HuH-7.5 (cell line): Measurements from ENCODE around the gene ZNF185.

Source experiments
- DNase-seq: peaks from one replicate; pipeline ENCODE4 v3.0.0; 2011; ENCODE audit warnings: low spot score

Gene ZNF185

GRCh38 chrX:152917656-152918579, 20.1 kb downstream of the ZNF185 start:
- DNase-seq, result no peak

- DNase-seq, result no peak
Observed at GRCh38 chrX:152918707-152919106, 20.8 kb downstream of the ZNF185 start.

GRCh38 chrX:152923599-152923998, 25.7 kb downstream of the ZNF185 start:
- no peak for DNase-seq

- no peak for DNase-seq
Observed at GRCh38 chrX:152925835-152926234, 28.0 kb downstream of the ZNF185 start.

GRCh38 chrX:152926279-152926678, 28.4 kb downstream of the ZNF185 start:
- DNase-seq, result peak; percentile 41

DNA sequence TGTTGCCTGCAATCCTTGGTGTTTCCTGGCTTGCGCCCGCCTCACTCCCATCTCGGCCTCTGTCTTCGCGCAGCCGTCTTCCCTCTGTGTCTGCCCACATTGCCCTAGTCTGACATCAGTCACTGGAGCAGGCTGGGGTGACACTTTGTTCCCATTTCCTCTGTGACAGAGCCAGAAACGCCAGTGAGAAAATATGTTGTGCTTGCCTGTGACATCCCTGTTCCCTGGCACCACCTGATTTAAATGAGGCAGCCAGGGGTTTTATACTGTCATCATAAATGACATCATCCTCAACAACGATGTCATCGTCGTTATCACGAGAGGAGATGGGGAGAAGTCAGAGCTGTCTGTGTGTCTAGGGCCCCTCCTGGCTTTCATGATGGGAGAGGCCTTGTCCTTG, 29.1 kb downstream of the ZNF185 start:
- DNase-seq, result no peak

GRCh38 chrX:152927858-152928760, 30.2 kb downstream of the ZNF185 start:
- DNase-seq, result no peak

- no peak for DNase-seq
Observed at GRCh38 chrX:152928761-152929400, 31.0 kb downstream of the ZNF185 start.

DNA sequence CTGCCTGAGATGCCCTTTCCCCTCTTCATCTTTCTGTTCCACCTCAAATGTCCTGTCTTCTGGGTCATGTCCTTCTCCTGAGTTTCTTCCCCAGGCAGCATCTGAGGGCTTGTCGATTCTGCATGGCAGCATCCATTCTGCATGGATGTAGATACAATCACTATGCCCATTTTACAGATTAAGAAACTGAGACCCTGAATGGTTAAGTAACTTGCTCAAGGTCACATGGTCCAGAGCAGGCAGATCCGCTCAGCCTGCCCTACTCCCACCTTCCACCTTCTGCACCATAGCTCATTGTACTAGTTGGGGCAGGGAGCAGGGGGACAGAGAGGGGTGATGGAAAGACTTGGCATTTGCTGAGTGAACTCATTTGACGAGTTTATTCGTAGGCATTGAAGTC, 32.0 kb downstream of the ZNF185 start:
- no peak for DNase-seq

DNA sequence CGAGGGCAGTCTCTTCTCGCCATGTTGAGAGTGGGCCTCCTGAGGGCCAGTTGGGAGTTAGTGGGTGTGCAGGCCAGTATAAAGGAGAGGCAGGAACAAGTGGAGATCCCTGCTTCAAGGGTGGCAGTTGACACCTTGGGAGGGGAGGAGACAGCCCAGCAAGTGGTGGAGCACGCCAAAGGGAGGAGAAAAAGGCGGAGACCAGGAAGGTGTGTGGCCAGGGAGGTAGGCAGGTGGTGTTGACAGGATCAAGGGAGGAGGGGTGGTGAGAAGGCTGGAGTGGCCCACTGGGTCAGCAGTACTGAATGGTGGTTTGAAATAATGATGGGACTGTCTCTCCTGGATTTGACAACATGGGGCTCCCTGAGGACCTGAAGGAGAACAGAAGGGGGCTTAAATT, 32.6 kb downstream of the ZNF185 start:
- no peak for DNase-seq

DNA sequence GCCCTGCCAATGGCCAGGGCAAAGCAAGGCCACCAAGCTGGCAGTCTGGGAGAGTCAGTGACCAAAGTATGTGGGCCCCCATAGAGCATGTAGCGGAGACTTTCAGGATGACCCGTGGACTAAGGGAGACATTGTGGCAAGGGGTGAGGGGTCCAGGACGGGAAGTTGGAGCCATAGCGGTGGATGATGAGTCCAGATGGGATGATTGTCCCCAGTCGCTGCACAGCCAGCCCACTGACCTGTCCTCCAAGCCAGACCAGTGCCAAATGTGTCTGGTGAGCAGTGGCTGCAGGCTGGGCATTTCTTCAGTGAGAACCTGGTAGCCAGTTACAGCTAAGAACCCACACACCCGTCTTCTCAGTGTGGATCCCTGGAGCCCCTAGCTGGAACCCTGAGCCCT, 34.3 kb downstream of the ZNF185 start:
- DNase-seq, result no peak

- DNase-seq, result no peak
Observed at GRCh38 chrX:152932598-152933175, 34.8 kb downstream of the ZNF185 start.

- no peak for DNase-seq
Observed at GRCh38 chrX:152936306-152936705, 38.4 kb downstream of the ZNF185 start.

DNA sequence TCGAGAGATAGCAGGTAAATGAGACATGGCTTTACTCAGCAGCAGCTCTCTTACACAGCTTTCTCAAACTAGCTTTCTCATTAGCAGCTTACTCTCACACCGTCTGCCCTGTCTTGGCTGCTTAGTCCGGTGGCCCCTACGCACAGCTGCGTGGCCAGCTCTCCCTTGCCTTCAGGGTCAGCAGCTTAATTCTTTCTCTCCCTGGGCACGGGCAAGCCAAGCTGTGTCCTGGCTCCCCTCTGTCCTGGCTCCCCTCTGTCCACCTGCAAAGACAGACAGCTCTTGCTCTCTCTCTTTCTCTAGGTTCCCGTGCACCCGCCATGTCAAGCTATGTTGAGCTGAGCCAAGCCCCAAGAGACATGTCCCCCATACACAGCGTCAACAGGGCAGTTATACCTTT, 39.4 kb downstream of the ZNF185 start:
- no peak for DNase-seq

GRCh38 chrX:152941328-152942076, 43.6 kb downstream of the ZNF185 start:
- DNase-seq, result peak; percentile 73

DNA sequence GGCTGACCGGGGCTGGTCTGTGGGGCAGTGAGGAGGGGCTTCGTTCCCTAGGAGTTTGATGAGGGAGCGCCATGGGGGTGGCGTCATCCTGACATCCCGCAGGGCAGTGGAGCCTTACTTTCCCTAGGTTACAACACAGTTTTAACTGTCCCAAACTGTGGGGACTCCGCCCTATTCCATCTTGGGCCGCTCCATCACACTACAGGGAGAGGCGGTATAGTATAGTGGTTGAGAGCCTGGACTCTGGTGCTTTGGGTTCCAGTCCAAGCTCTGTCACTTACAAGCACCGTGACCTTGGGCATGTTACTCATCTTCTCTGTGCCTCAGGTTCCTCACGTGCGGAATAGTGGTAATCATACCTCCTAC, 44.2 kb downstream of the ZNF185 start:
- DNase-seq, result no peak

DNA sequence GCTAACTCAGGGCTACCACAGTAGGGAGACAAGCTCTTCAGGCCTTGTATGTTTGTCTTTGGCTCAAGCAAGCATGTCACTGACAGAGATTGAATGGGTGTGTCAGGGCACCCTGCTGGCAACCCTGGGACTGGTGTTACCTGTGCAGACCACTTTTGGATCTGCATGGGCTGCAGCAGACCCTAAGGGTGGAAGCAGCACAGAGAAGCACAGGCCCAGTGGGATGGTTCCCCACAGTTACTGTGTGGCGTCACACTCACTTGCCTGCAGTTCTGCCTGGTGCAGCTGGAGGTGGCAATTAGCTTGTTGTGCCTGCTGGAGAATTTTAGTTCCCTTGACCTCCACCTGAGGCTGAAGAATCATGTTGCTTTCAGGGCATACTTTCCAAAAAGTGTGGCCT, 46.0 kb downstream of the ZNF185 start:
- no peak for DNase-seq

DNA sequence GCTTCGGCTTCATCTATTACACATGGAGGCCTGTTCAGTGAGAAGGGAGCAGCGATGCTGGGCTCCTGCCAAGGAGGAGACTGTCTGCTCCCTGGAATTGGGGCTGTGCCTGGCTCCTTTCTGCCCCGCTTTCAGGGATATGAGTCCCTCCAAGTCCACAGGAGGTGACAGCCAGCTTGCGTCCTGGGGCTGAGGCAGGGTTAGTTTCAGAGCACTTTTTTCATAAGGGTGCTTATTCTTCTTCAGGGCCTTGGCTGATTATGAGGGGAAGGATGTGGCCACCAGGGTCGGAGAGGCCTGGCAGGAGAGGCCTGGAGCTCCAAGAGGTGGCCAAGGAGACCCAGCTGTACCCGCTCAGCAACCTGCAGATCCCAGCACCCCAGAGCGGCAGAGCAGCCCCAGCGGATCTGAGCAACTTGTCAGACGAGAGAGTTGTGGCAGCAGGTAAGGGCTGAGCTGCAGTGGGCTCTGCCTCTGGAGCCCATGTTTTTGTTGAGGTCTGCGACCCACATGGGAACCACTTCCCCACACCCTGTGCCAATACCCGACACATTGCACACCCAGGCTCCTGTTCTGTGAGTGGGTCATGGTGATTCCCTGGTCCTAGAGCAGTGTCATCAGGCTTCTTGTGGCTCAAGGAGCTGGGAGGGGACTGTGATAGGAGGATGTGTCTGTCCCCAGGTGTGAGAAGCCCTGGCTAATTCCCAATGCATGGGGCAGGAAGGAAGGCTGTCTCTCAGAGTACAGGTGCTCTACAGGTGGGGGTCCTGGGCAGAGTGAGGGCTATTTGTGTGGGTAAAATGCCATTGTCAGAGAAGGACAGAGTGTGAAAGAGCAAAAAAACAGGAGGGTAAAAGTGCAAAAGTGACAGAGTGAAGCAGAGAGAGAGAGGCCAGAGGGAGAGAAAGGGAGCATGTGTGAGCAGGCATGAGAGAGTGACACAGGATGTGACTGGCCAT, 47.4 kb downstream of the ZNF185 start:
- DNase-seq, result no peak

DNA sequence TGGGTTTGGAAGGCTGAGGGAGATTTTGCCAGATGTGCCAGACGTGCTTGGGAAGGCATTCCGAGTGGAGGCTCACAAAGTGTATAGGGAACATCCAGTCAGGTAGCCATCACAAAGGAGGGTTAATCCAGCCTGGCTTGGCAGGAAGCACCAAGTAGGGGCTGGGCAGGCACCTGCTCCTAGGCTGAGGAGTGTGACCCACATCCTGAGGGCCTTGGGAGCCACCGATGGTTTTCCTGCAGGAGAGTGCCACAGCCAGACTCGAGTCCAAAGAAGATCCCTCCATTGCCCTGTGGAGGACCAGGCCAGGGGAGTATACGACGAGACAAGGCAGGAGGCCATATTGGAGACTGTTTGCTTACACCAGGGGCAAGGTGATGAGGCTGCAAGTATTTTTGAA, 48.8 kb downstream of the ZNF185 start:
- no peak for DNase-seq
